SK-N-SH treated with all-trans-retinoic acid at 6 μM for 48 hours (cell line): Measurements from ENCODE around the gene RHBDD1.

Source experiments
- ARNTL ChIP-seq: fragments of 450-650 bp; formaldehyde crosslinking; IDR thresholded peaks from 2 replicates; pipeline ENCODE4 v1.5.0; 2020; ENCODE audit warnings: low read depth, mild to moderate bottlenecking, moderate library complexity, borderline replicate concordance
- CSDC2 ChIP-seq: fragments of 250-450 bp; sonication (Bioruptor Pico); IDR thresholded peaks from 2 replicates; pipeline ENCODE4 v1.5.0; 2020; ENCODE audit warnings: mild to moderate bottlenecking, moderate library complexity
- GLIS3 ChIP-seq: fragments of 250-450 bp; sonication (Bioruptor Pico); IDR thresholded peaks from 2 replicates; pipeline ENCODE4 v1.5.0; 2020; ENCODE audit warnings: mild to moderate bottlenecking, moderate library complexity
- OSR1 ChIP-seq: fragments of 250-450 bp; sonication (Bioruptor Pico); IDR thresholded peaks from 2 replicates; pipeline ENCODE4 v1.8.0; 2022; ENCODE audit warnings: moderate library complexity, mild to moderate bottlenecking, inconsistent platforms
- RARB ChIP-seq: fragments of 250-450 bp; sonication (Bioruptor Pico); IDR thresholded peaks from 2 replicates; pipeline ENCODE4 v1.8.0; 2021; ENCODE audit warnings: mild to moderate bottlenecking, moderate library complexity
- SNAI2 ChIP-seq: fragments of 250-450 bp; sonication (Bioruptor Pico); IDR thresholded peaks from 2 replicates; pipeline ENCODE4 v1.5.0; 2020; ENCODE audit warnings: mild to moderate bottlenecking, moderate library complexity
- ZFP3 ChIP-seq: fragments of 250-450 bp; sonication (Bioruptor Pico); IDR thresholded peaks from 2 replicates; pipeline ENCODE4 v1.5.0; 2020; ENCODE audit warnings: mild to moderate bottlenecking, moderate library complexity
- ZFP30 ChIP-seq: fragments of 450-650 bp; formaldehyde crosslinking; IDR thresholded peaks from 2 replicates; pipeline ENCODE4 v1.5.0; 2022; ENCODE audit warnings: mild to moderate bottlenecking, moderate library complexity
- TF ChIP-seq, protein P1 (sequence below): fragments of 250-450 bp; sonication (Bioruptor Pico); IDR thresholded peaks from 2 replicates; pipeline ENCODE4 v1.5.1; 2021; ENCODE audit warnings: mild to moderate bottlenecking, moderate library complexity
- TF ChIP-seq, protein P2 (sequence below): fragments of 250-450 bp; sonication (Bioruptor Pico); IDR thresholded peaks from 2 replicates; pipeline ENCODE4 v1.8.0; 2020; ENCODE audit warnings: mild to moderate bottlenecking, moderate library complexity, borderline replicate concordance

DNA sequence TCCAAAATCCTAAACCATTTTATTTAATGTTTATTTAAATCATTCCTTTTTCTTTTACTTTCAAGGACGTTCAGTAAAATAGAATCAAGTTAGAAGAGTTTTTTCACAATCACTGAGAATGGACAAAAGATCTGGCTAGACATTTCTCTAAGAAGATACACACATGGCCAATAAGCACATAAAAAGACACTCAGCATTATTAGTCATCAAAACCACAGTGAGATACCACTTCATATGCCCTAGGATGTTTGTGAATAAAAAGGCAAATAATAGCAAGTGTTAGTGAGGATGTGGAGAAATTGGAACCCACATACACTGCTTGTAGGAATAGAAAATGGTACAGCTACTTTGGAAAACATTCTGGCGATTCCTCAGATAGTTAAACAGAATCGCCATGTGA, 76.1 kb downstream of the RHBDD1 start:
- TF ChIP-seq ZFP3 (no peak), ARNTL (CRISPR knock-in tag) (no peak), RARB (CRISPR knock-in tag) (no peak), ZFP30 (no peak), CSDC2 (no peak), GLIS3 (no peak), SNAI2 (no peak), OSR1 (no peak)
- TF ChIP-seq, protein P1, sequence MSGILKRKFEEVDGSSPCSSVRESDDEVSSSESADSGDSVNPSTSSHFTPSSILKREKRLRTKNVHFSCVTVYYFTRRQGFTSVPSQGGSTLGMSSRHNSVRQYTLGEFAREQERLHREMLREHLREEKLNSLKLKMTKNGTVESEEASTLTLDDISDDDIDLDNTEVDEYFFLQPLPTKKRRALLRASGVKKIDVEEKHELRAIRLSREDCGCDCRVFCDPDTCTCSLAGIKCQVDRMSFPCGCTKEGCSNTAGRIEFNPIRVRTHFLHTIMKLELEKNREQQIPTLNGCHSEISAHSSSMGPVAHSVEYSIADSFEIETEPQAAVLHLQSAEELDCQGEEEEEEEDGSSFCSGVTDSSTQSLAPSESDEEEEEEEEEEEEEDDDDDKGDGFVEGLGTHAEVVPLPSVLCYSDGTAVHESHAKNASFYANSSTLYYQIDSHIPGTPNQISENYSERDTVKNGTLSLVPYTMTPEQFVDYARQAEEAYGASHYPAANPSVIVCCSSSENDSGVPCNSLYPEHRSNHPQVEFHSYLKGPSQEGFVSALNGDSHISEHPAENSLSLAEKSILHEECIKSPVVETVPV (CRISPR knock-in tag) = no peak
- TF ChIP-seq, protein P2, sequence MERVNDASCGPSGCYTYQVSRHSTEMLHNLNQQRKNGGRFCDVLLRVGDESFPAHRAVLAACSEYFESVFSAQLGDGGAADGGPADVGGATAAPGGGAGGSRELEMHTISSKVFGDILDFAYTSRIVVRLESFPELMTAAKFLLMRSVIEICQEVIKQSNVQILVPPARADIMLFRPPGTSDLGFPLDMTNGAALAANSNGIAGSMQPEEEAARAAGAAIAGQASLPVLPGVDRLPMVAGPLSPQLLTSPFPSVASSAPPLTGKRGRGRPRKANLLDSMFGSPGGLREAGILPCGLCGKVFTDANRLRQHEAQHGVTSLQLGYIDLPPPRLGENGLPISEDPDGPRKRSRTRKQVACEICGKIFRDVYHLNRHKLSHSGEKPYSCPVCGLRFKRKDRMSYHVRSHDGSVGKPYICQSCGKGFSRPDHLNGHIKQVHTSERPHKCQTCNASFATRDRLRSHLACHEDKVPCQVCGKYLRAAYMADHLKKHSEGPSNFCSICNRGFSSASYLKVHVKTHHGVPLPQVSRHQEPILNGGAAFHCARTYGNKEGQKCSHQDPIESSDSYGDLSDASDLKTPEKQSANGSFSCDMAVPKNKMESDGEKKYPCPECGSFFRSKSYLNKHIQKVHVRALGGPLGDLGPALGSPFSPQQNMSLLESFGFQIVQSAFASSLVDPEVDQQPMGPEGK (CRISPR knock-in tag) = no peak
